Keratinocyte (primary cell): Measurements from ENCODE around the gene ERC2.

Experiments
- EZH2 ChIP-seq: IDR thresholded peaks from one replicate; pipeline ENCODE4 v1.6.1; 2012; ENCODE audit warnings: inconsistent platforms, mild to moderate bottlenecking, low read length, moderate library complexity
- TF ChIP-seq, protein P1 (sequence below), 3 experiments: IDR thresholded peaks in 1 of 3; conservative IDR thresholded peaks in 1 of 3; optimal IDR thresholded peaks in 1 of 3; 2 replicates in 2 of 3; 3 replicates in 1 of 3; pipeline versions ENCODE3 to v1.5.1; 2011; ENCODE audit warnings: low read length in 3 of 3, mild to moderate bottlenecking in 3 of 3, moderate library complexity in 2 of 3, control low read depth in 1 of 3, inconsistent platforms in 1 of 3; ENCODE audit not compliant: insufficient read depth in 2 of 3; ENCODE audit errors: extremely low read depth in 1 of 3

DNA sequence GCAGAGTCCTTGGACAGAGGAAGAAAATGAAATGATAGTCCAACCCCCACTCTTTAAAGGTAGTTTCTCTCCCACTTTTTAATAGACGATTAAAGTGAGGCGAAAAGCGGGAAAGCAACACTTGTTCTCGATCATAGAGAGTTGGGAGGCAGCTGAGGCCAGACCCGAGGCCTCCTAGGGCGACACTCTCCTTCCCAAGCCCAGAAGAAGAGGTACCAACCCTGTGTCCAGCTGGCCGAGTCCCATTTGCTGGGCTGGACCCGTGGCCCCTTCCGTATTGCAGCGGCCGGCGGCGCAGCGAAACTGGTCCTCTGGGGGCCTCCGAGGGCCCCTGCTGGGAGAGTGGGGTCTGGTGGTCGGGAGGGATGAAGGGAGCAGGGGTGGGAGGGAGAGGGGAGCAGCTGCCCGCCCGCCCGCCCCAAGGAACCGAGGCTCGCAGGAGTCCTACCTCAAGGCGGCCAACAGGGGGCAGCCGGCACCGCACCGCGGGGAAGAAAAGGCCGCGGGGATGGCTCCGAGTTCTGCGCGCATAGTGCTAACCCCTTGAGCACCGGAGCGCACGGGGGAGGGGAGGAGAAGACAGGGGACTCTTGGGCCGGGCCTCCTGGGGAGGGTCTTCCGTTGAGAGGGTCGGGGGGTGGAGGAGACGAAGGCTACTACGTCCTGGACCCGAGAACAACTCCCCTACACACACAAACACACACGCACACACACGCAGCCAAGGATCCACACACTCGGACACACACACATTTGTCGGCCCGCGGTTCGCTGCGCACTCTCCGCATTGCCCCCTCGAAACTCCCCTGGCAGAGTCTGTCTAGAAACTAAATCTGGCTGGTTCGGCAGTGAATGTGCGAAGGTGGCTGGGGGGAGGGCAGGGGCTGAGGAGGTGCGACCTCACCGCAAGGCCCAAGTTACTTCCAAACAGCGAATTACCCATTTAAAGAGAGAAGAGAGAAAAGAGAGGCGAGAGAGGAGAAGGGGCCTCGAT, 983.2 kb downstream of the ERC2 start:
- TF ChIP-seq, protein P1, sequence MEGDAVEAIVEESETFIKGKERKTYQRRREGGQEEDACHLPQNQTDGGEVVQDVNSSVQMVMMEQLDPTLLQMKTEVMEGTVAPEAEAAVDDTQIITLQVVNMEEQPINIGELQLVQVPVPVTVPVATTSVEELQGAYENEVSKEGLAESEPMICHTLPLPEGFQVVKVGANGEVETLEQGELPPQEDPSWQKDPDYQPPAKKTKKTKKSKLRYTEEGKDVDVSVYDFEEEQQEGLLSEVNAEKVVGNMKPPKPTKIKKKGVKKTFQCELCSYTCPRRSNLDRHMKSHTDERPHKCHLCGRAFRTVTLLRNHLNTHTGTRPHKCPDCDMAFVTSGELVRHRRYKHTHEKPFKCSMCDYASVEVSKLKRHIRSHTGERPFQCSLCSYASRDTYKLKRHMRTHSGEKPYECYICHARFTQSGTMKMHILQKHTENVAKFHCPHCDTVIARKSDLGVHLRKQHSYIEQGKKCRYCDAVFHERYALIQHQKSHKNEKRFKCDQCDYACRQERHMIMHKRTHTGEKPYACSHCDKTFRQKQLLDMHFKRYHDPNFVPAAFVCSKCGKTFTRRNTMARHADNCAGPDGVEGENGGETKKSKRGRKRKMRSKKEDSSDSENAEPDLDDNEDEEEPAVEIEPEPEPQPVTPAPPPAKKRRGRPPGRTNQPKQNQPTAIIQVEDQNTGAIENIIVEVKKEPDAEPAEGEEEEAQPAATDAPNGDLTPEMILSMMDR (optimal IDR thresholded peaks at IDR 0.05 in 1 of 3, IDR thresholded peaks at IDR 0.05 in 1 of 3, conservative IDR thresholded peaks at IDR 0.05 in 1 of 3; ENCODE audit: extremely low read depth in 1 of 3, insufficient read depth in 2 of 3, low read length in 3 of 3) = peak in 2 of 3 experiments; percentile 20 to 85
- TF ChIP-seq EZH2 = no peak
